ENCODE results near the gene KRT20. TPM values are rescaled to one million over a fixed set of nuclear protein-coding genes. Genes with fewer than 3 reads are reported as not detected.

Gene KRT20
- total RNA-seq, 1 donor from 2014 or later: not detected

GRCh38 chr17:40854175-40854814, 30.7 kb downstream of the KRT20 start:
- H3K4me3 Mint-ChIP-seq (ENCODE audit: unreplicated experiment): no peak overlapping the region
- DNase-seq (ENCODE audit: extremely low spot score, unreplicated experiment): no peak

GRCh38 chr17:40852364-40852763, 32.7 kb downstream of the KRT20 start:
- H3K27ac Mint-ChIP-seq (ENCODE audit: unreplicated experiment): no peak overlapping the region
- H3K4me1 Mint-ChIP-seq (ENCODE audit: unreplicated experiment): peaks cover 11% of the 10 kb centered on the region
- TF ChIP-seq, protein P1, sequence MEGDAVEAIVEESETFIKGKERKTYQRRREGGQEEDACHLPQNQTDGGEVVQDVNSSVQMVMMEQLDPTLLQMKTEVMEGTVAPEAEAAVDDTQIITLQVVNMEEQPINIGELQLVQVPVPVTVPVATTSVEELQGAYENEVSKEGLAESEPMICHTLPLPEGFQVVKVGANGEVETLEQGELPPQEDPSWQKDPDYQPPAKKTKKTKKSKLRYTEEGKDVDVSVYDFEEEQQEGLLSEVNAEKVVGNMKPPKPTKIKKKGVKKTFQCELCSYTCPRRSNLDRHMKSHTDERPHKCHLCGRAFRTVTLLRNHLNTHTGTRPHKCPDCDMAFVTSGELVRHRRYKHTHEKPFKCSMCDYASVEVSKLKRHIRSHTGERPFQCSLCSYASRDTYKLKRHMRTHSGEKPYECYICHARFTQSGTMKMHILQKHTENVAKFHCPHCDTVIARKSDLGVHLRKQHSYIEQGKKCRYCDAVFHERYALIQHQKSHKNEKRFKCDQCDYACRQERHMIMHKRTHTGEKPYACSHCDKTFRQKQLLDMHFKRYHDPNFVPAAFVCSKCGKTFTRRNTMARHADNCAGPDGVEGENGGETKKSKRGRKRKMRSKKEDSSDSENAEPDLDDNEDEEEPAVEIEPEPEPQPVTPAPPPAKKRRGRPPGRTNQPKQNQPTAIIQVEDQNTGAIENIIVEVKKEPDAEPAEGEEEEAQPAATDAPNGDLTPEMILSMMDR (IDR thresholded peaks at IDR 0.05): no peak
- no peak for DNase-seq (ENCODE audit: extremely low spot score, unreplicated experiment)
- no peak overlapping the region for H3K4me3 Mint-ChIP-seq (ENCODE audit: unreplicated experiment)
- no peaks in the 10 kb centered on the region for H3K27me3 Mint-ChIP-seq (ENCODE audit: unreplicated experiment)
- no peaks in the 10 kb centered on the region for H3K36me3 Mint-ChIP-seq (ENCODE audit: unreplicated experiment)
- H3K9me3 Mint-ChIP-seq (ENCODE audit: unreplicated experiment): no peaks in the 10 kb centered on the region

More at GRCh38 chr17:40854175-40854814, 30.7 kb downstream of the KRT20 start:
- Mint-ChIP-seq H3K27me3 (ENCODE audit: unreplicated experiment) (no peaks in the 10 kb centered on the region), H3K27ac (ENCODE audit: unreplicated experiment) (no peak overlapping the region), H3K4me1 (ENCODE audit: unreplicated experiment) (peaks cover 16% of the 10 kb centered on the region), H3K36me3 (ENCODE audit: unreplicated experiment) (no peaks in the 10 kb centered on the region), H3K9me3 (ENCODE audit: unreplicated experiment) (no peaks in the 10 kb centered on the region)
- TF ChIP-seq, protein P1 (IDR thresholded peaks at IDR 0.05): no peak

DNA sequence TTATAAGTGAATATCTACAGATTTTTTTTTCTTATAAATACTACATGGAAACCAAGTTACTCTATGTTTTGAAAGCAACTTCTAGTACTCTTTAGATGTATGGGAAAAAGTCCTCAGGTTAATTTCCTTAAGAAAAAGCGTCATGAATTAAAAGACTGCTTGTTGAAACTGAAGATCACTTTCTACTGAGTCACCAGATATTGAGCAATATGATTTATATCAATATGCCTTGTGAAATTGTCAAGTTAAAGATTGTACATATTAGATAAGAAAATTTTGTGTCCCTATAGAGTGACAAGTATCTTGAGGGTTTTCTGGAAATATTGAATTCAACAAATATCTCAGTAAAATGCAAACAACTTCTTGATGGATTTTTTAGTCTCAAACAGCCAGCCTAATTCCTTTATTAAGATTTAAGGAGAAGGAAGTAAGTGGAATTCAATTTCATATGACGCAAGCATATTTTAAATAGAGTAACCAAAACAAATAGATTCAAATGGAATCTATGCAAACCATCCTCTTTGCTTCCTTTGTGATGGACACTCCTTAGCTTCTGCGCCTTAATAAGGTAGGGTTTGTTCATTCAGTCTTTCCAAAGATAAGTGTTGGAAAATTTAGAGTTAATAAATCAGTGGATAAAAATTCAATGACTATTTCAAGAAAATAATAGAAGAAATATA, 34.6 kb downstream of the KRT20 start:
- peaks cover 6% of the 10 kb centered on the region for H3K27me3 Mint-ChIP-seq (ENCODE audit: unreplicated experiment)
- H3K4me1 Mint-ChIP-seq (ENCODE audit: unreplicated experiment): peaks cover 5% of the 10 kb centered on the region
- no peak overlapping the region for H3K4me3 Mint-ChIP-seq (ENCODE audit: unreplicated experiment)
- TF ChIP-seq, protein P1 (IDR thresholded peaks at IDR 0.05): no peak
- H3K9me3 Mint-ChIP-seq (ENCODE audit: unreplicated experiment): no peaks in the 10 kb centered on the region
- no peak overlapping the region for H3K27ac Mint-ChIP-seq (ENCODE audit: unreplicated experiment)
- no peaks in the 10 kb centered on the region for H3K36me3 Mint-ChIP-seq (ENCODE audit: unreplicated experiment)
- DNase-seq (ENCODE audit: extremely low spot score, unreplicated experiment): no peak

- Mint-ChIP-seq H3K36me3 (ENCODE audit: unreplicated experiment) (no peaks in the 10 kb centered on the region), H3K9me3 (ENCODE audit: unreplicated experiment) (no peaks in the 10 kb centered on the region), H3K27me3 (ENCODE audit: unreplicated experiment) (peaks cover 13% of the 10 kb centered on the region), H3K4me1 (ENCODE audit: unreplicated experiment) (peaks cover 5% of the 10 kb centered on the region), H3K27ac (ENCODE audit: unreplicated experiment) (no peak overlapping the region), H3K4me3 (ENCODE audit: unreplicated experiment) (no peak overlapping the region)
- TF ChIP-seq, protein P1 (IDR thresholded peaks at IDR 0.05): no peak
- DNase-seq (ENCODE audit: extremely low spot score, unreplicated experiment): no peak
Observed at GRCh38 chr17:40849723-40850122, 35.3 kb downstream of the KRT20 start.

GRCh38 chr17:40848583-40849235, 36.3 kb downstream of the KRT20 start:
- H3K4me3 Mint-ChIP-seq (ENCODE audit: unreplicated experiment): no peak overlapping the region
- H3K27ac Mint-ChIP-seq (ENCODE audit: unreplicated experiment): no peak overlapping the region
- TF ChIP-seq, protein P1 (IDR thresholded peaks at IDR 0.05): no peak
- no peaks in the 10 kb centered on the region for H3K9me3 Mint-ChIP-seq (ENCODE audit: unreplicated experiment)
- H3K36me3 Mint-ChIP-seq (ENCODE audit: unreplicated experiment): no peaks in the 10 kb centered on the region
- DNase-seq (ENCODE audit: extremely low spot score, unreplicated experiment): no peak
- no peaks in the 10 kb centered on the region for H3K4me1 Mint-ChIP-seq (ENCODE audit: unreplicated experiment)
- H3K27me3 Mint-ChIP-seq (ENCODE audit: unreplicated experiment): peaks cover 20% of the 10 kb centered on the region

All from osteocyte (in vitro differentiated cells).